Colonic mucosa (tissue), 4 donors: ENCODE measurements around the gene FLT1. TPM values are rescaled to one million over a fixed set of nuclear protein-coding genes. Genes with fewer than 3 reads are reported as not detected.
A peak's percentile ranks its signal among the peaks of the same experiment; 100 is the strongest.

Experiments used
- DNase-seq: peaks from one replicate; pipeline ENCODE4 v3.0.0-alpha.2; 2020
- H3K27ac ChIP-seq: fragments of 200-600 bp; one replicate; pipeline ENCODE4 v1.8.0; 2021
- H3K27me3 ChIP-seq: fragments of 200-600 bp; one replicate; pipeline ENCODE4 v1.8.0; 2021
- H3K36me3 ChIP-seq: fragments of 200-600 bp; one replicate; pipeline ENCODE4 v1.8.0; 2021
- H3K4me1 ChIP-seq: fragments of 200-600 bp; one replicate; pipeline ENCODE4 v1.8.0; 2021; ENCODE audit warnings: mild to moderate bottlenecking
- H3K4me3 ChIP-seq: fragments of 200-600 bp; one replicate; pipeline ENCODE4 v1.8.0; 2021
- H3K9ac ChIP-seq, 2 donors: one replicate each; pipeline ENCODE4 v1.7.0; 2013; ENCODE audit warnings: control low read depth in 2 of 2, low read depth in 2 of 2, low read length in 2 of 2
- H3K9me3 ChIP-seq: fragments of 200-600 bp; one replicate; pipeline ENCODE4 v1.8.0; 2021
- CTCF ChIP-seq: fragments of 200-600 bp; IDR thresholded peaks from one replicate; pipeline ENCODE4 v1.8.0; 2022; ENCODE audit warnings: antibody characterized with exemption, mild to moderate bottlenecking
- intact Hi-C: fragments of 100-400 bp; cut with DNase I; formaldehyde crosslinking; loops from one replicate; pipeline ENCODE4 v1.14.1; 2022
- total RNA-seq, 2 donors: library from RNA; stranded (reverse); fragmentation: NEBNext Ultra II Directional in 1 of 2; extraction: Animal tissue kit (Norgen Biotek cat#: 25700) in 1 of 2; gene quantifications; one replicate each; pipeline ENCODE4 v1.2.1, GENCODE V29; 2021
- donor health status: healthy.
- donor health status: DM: no; HTN: no; CAD: no.
- donor health status: DM: no; HTN: no; CAD: no.

Gene FLT1
- total RNA-seq, 2 donors from 2014 or later = 4.7 to 16.6 TPM

GRCh38 chr13:28384789-28385188 is 110.1 kb downstream of the FLT1 start:
- intact Hi-C loops = no loop called here
- no peaks in the 10 kb centered on the region for H3K36me3 ChIP-seq
- no peak overlapping the region for H3K4me3 ChIP-seq
- H3K9me3 ChIP-seq = no peaks in the 10 kb centered on the region
- H3K27ac ChIP-seq = no peak overlapping the region
- H3K9ac ChIP-seq = no peak overlapping the region
- no peaks in the 10 kb centered on the region for H3K27me3 ChIP-seq
- no peak for DNase-seq
- no peak for TF ChIP-seq CTCF
- no peaks in the 10 kb centered on the region for H3K4me1 ChIP-seq

GRCh38 chr13:28380319-28380718 is 114.6 kb downstream of the FLT1 start:
- H3K4me1 ChIP-seq = no peaks in the 10 kb centered on the region
- no peaks in the 10 kb centered on the region for H3K36me3 ChIP-seq
- no peak overlapping the region for H3K9ac ChIP-seq
- H3K9me3 ChIP-seq = no peaks in the 10 kb centered on the region
- H3K27me3 ChIP-seq = no peaks in the 10 kb centered on the region
- H3K27ac ChIP-seq = no peak overlapping the region
- intact Hi-C loops = no loop called here
- no peak overlapping the region for H3K4me3 ChIP-seq
- DNase-seq = no peak
- TF ChIP-seq CTCF = no peak

- H3K36me3 ChIP-seq = no peaks in the 10 kb centered on the region
- H3K9me3 ChIP-seq = no peaks in the 10 kb centered on the region
- TF ChIP-seq CTCF = no peak
- no peaks in the 10 kb centered on the region for H3K4me1 ChIP-seq
- H3K27me3 ChIP-seq = no peaks in the 10 kb centered on the region
- no peak for DNase-seq
- H3K4me3 ChIP-seq = no peak overlapping the region
- intact Hi-C loops = no loop called here
- no peak overlapping the region for H3K9ac ChIP-seq
- H3K27ac ChIP-seq = no peak overlapping the region
Measured at GRCh38 chr13:28379371-28380083, 115.4 kb downstream of the FLT1 start.

GRCh38 chr13:28376604-28377003 is 118.3 kb downstream of the FLT1 start:
- Histone ChIP-seq H3K27me3 (no peaks in the 10 kb centered on the region), H3K9ac (no peak overlapping the region), H3K4me1 (no peaks in the 10 kb centered on the region), H3K4me3 (no peak overlapping the region), H3K36me3 (no peaks in the 10 kb centered on the region), H3K9me3 (no peaks in the 10 kb centered on the region), H3K27ac (no peak overlapping the region)
- no peak for TF ChIP-seq CTCF
- intact Hi-C loops = no loop called here
- DNase-seq = peak; percentile 22

- H3K9me3 ChIP-seq = no peaks in the 10 kb centered on the region
- no peak overlapping the region for H3K9ac ChIP-seq
- no peak for TF ChIP-seq CTCF
- H3K27me3 ChIP-seq = no peaks in the 10 kb centered on the region
- intact Hi-C loops = no loop called here
- H3K27ac ChIP-seq = no peak overlapping the region
- no peak overlapping the region for H3K4me3 ChIP-seq
- no peaks in the 10 kb centered on the region for H3K4me1 ChIP-seq
- H3K36me3 ChIP-seq = no peaks in the 10 kb centered on the region
- DNase-seq = no peak
Measured at GRCh38 chr13:28375250-28375930, 119.5 kb downstream of the FLT1 start.
